HG03442 (cell line): Measurements from ENCODE around the gene RNF113B.

Source experiments
- ATAC-seq: cut with Tn5 transposase; IDR thresholded peaks from one replicate; pipeline ENCODE4 v1.9.1; 2021; ENCODE audit warnings: mild to moderate bottlenecking, moderate library complexity; ENCODE audit not compliant: unreplicated experiment

The RNF113B gene

GRCh38 chr13:98175043-98175442 lies 2.0 kb downstream of the RNF113B start:
- no peak for ATAC-seq

GRCh38 chr13:98174307-98174706 lies 2.8 kb downstream of the RNF113B start:
- ATAC-seq = no peak

GRCh38 chr13:98173431-98174152 lies 3.5 kb downstream of the RNF113B start:
- no peak for ATAC-seq

GRCh38 chr13:98172590-98173422 lies 4.3 kb downstream of the RNF113B start:
- ATAC-seq = no peak

GRCh38 chr13:98171900-98172589 lies 5.0 kb downstream of the RNF113B start:
- ATAC-seq = no peak

- ATAC-seq = no peak
These were observed 7.7 kb downstream of the RNF113B start for GRCh38 chr13:98169331-98169730.

- ATAC-seq = no peak
These were observed 14.1 kb downstream of the RNF113B start for GRCh38 chr13:98162935-98163334.

- no peak for ATAC-seq
These were observed 18.7 kb downstream of the RNF113B start for GRCh38 chr13:98158172-98158899.

GRCh38 chr13:98157609-98158008 lies 19.5 kb downstream of the RNF113B start:
- no peak for ATAC-seq

- ATAC-seq = no peak
These were observed 19.9 kb downstream of the RNF113B start for GRCh38 chr13:98157188-98157587.

GRCh38 chr13:98156259-98156658 lies 20.8 kb downstream of the RNF113B start:
- ATAC-seq = no peak

GRCh38 chr13:98155475-98156109 lies 21.5 kb downstream of the RNF113B start:
- no peak for ATAC-seq

- no peak for ATAC-seq
These were observed 26.1 kb downstream of the RNF113B start for GRCh38 chr13:98150832-98151479.

- no peak for ATAC-seq
These were observed 29.5 kb downstream of the RNF113B start for GRCh38 chr13:98147521-98147920.

- no peak for ATAC-seq
These were observed 32.2 kb downstream of the RNF113B start for GRCh38 chr13:98144801-98145350.

- no peak for ATAC-seq
These were observed 32.9 kb downstream of the RNF113B start for GRCh38 chr13:98144027-98144741.

- peak; percentile 1 for ATAC-seq
These were observed 33.5 kb downstream of the RNF113B start for GRCh38 chr13:98143601-98144026.

GRCh38 chr13:98143157-98143553 lies 33.9 kb downstream of the RNF113B start:
- ATAC-seq = no peak
